Measurements from ENCODE around the gene PBRM1. TPM values are rescaled to one million over a fixed set of nuclear protein-coding genes. Genes with fewer than 3 reads are reported as not detected.

The PBRM1 gene
- total and polyA plus RNA-seq, 2 experiments from 2014 or later, result 57.5 to 72.5 TPM

GRCh38 chr3:52685709-52686691, at the start of gene PBRM1, which contains the start of gene GNL3 (continued):
- TF ChIP-seq ZNF331 (CRISPR knock-in tag; IDR thresholded peaks at IDR 0.05; ENCODE audit: low read depth), result no peak

GRCh38 chr3:52733256-52733891, 47.7 kb upstream of the PBRM1 start:
- H3K4me2 ChIP-seq, result no peak overlapping the region
- peaks cover 3% of the 10 kb centered on the region for H3K27me3 Mint-ChIP-seq (ENCODE audit: insufficient read depth, low read depth, poor library complexity)
- no peak overlapping the region for H3K4me3 Mint-ChIP-seq

More at GRCh38 chr3:52733256-52733891, 47.7 kb upstream of the PBRM1 start:
- no peaks in the 10 kb centered on the region; the same call in 1 of the 2 replicates for H4K20me1 ChIP-seq (replicated peaks; ENCODE audit: insufficient read depth)
- no peak for TF ChIP-seq ZNF331 (CRISPR knock-in tag; IDR thresholded peaks at IDR 0.05; ENCODE audit: low read depth)
- no peak for TF ChIP-seq JUNB (IDR thresholded peaks at IDR 0.05; ENCODE audit: unreplicated experiment)
- no peak for TF ChIP-seq ZNF462 (CRISPR knock-in tag; IDR thresholded peaks at IDR 0.05)
- no peak for TF ChIP-seq NANOG (IDR thresholded peaks at IDR 0.05; ENCODE audit: borderline replicate concordance)
- H3K79me2 ChIP-seq (replicated peaks; ENCODE audit: insufficient read depth), result no peaks in the 10 kb centered on the region
- peaks cover 42% of the 10 kb centered on the region for H3K36me3 ChIP-seq (ENCODE audit: insufficient read depth)
- no peak overlapping the region for H3K4me3 ChIP-seq
- Mint-ChIP-seq H3K36me3 (ENCODE audit: low read depth) (peaks cover 85% of the 10 kb centered on the region), H3K27ac (no peak overlapping the region), H3K9me3 (peaks cover 17% of the 10 kb centered on the region), H3K4me1 (no peaks in the 10 kb centered on the region)
- H3K27me3 ChIP-seq (ENCODE audit: insufficient read depth), result no peaks in the 10 kb centered on the region
- no peaks in the 10 kb centered on the region for H3K4me1 ChIP-seq (ENCODE audit: insufficient read depth)
- H3K9me2 ChIP-seq (ENCODE audit: insufficient read depth), result no peaks in the 10 kb centered on the region
- H3K27ac ChIP-seq (ENCODE audit: low read depth), result no peak overlapping the region
- no peak overlapping the region for H2AFZ ChIP-seq
- ATAC-seq (no peak), DNase-seq (ENCODE audit: low spot score) (no peak)
- H3F3A ChIP-seq (replicated peaks; ENCODE audit: low read depth), result no peaks in the 10 kb centered on the region

Data from GM23338 (cell line).